HCT116 (cell line): ENCODE results near the gene PRR12.

Experiments
- POLR2A ChIP-seq: IDR thresholded peaks from 2 replicates; pipeline ENCODE4 v1.7.0; 2011; ENCODE audit warnings: borderline replicate concordance; ENCODE audit not compliant: insufficient read depth, insufficient read length; ENCODE audit errors: extremely low read depth
- POLR2AphosphoS5 ChIP-seq: IDR thresholded peaks from 2 replicates; pipeline ENCODE4 v1.6.1; 2011; ENCODE audit warnings: mild to moderate bottlenecking, low read depth, low read length, moderate library complexity
- RAD21 ChIP-seq: IDR thresholded peaks from 2 replicates; pipeline ENCODE4 v1.6.1; 2012; ENCODE audit warnings: low read depth, mild to moderate bottlenecking
- TF ChIP-seq, protein P1 (sequence below), 3 experiments: fragments of 200-600 bp in 1 of 3; sonication (generic) in 1 of 3; IDR thresholded peaks in 2 of 3; conservative IDR thresholded peaks in 1 of 3; 2 replicates each; pipeline ENCODE4 v1.5.1; 2012 to 2017; ENCODE audit warnings: low read depth in 2 of 3, low read length in 2 of 3, antibody characterized with exemption in 1 of 3, borderline replicate concordance in 1 of 3, control low read depth in 1 of 3, mild to moderate bottlenecking in 1 of 3, mixed read lengths in 1 of 3, mixed run types in 1 of 3, moderate library complexity in 1 of 3; ENCODE audit not compliant: insufficient read depth in 1 of 3

DNA sequence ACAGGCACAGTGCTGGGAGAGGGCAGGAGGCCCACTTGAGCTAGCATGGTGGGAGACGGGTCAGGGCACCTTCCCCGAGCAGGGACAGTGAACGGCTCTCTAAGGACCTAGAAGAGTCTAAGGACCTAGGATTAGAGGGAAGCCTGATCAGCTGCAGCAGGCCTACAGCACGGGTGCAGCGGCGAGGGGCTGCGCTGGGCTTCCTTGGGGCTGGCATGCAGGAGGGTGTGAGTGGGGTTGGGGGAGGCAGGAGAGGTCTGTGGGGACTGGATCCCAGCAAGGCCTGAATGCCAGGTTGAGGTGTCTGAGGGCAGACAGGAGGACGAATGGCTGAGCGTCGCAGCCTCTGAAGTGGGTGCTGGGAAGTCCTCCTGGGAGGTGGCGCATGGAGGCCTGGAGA is 54.6 kb downstream of the PRR12 start:
- TF ChIP-seq POLR2A (no peak), POLR2AphosphoS5 (no peak), RAD21 (no peak)
- TF ChIP-seq, protein P1, sequence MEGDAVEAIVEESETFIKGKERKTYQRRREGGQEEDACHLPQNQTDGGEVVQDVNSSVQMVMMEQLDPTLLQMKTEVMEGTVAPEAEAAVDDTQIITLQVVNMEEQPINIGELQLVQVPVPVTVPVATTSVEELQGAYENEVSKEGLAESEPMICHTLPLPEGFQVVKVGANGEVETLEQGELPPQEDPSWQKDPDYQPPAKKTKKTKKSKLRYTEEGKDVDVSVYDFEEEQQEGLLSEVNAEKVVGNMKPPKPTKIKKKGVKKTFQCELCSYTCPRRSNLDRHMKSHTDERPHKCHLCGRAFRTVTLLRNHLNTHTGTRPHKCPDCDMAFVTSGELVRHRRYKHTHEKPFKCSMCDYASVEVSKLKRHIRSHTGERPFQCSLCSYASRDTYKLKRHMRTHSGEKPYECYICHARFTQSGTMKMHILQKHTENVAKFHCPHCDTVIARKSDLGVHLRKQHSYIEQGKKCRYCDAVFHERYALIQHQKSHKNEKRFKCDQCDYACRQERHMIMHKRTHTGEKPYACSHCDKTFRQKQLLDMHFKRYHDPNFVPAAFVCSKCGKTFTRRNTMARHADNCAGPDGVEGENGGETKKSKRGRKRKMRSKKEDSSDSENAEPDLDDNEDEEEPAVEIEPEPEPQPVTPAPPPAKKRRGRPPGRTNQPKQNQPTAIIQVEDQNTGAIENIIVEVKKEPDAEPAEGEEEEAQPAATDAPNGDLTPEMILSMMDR (IDR thresholded peaks at IDR 0.05 in 2 of 3, conservative IDR thresholded peaks at IDR 0.05 in 1 of 3; ENCODE audit: borderline replicate concordance in 1 of 3, insufficient read depth in 1 of 3, low read depth in 2 of 3, low read length in 2 of 3), result no peak
